DND-41 (cell line): ENCODE measurements around the gene CCBE1.

Experiments used
- ATAC-seq: fragments of 200-7000 bp; cut with Tn5 transposase; 3 replicates; pipeline ENCODE4 v1.9.1; 2021; ENCODE audit warnings: low read depth; ENCODE audit not compliant: insufficient read depth
- DNase-seq: peaks from one replicate; pipeline ENCODE4 v3.0.0-alpha.2; 2020
- H2AFZ ChIP-seq: 2 replicates; pipeline ENCODE4 v1.6.0; 2012; ENCODE audit warnings: low read depth, low read length
- H3K27ac ChIP-seq: 2 replicates; pipeline ENCODE4 v1.5.1; 2012; ENCODE audit warnings: low read length, inconsistent platforms
- H3K27me3 ChIP-seq: fragments of 200-600 bp; sonication (generic); 2 replicates; pipeline ENCODE4 v1.6.0; 2012; ENCODE audit warnings: low read length, mild to moderate bottlenecking, inconsistent platforms; ENCODE audit not compliant: insufficient read depth, poor library complexity
- H3K36me3 ChIP-seq: 2 replicates; pipeline ENCODE4 v1.5.1; 2012; ENCODE audit warnings: low read length, inconsistent platforms; ENCODE audit not compliant: insufficient read depth
- H3K4me1 ChIP-seq: 2 replicates; pipeline ENCODE4 v1.5.1; 2012; ENCODE audit warnings: mild to moderate bottlenecking, low read length; ENCODE audit not compliant: insufficient read depth
- H3K4me2 ChIP-seq: 2 replicates; pipeline ENCODE4 v1.6.0; 2012; ENCODE audit warnings: mild to moderate bottlenecking, moderate library complexity, low read length, inconsistent platforms; ENCODE audit not compliant: insufficient read depth
- H3K4me3 ChIP-seq, 2 experiments: fragments of 200-600 bp in 1 of 2; shearing (Covaris generic) in 1 of 2; 2 replicates each; pipeline ENCODE4 v1.5.1; 2012 to 2016; ENCODE audit warnings: inconsistent platforms in 2 of 2, low read length in 2 of 2, mild to moderate bottlenecking in 2 of 2, low read depth in 1 of 2, moderate library complexity in 1 of 2
- H3K79me2 ChIP-seq: 2 replicates; pipeline ENCODE4 v1.6.0; 2012; ENCODE audit warnings: low read length, inconsistent platforms; ENCODE audit not compliant: insufficient read depth
- H3K9ac ChIP-seq: 2 replicates; pipeline ENCODE4 v1.6.0; 2012; ENCODE audit warnings: low read depth, mild to moderate bottlenecking, inconsistent platforms, low read length, moderate library complexity
- H3K9me3 ChIP-seq: 2 replicates; pipeline ENCODE4 v1.5.1; 2012; ENCODE audit warnings: low read length, moderate library complexity, mild to moderate bottlenecking, inconsistent platforms; ENCODE audit not compliant: insufficient read depth, severe bottlenecking
- H4K20me1 ChIP-seq: 2 replicates; pipeline ENCODE4 v1.6.0; 2012; ENCODE audit warnings: low read length; ENCODE audit not compliant: insufficient read depth
- CTCF ChIP-seq: IDR thresholded peaks from 2 replicates; pipeline ENCODE4 v1.5.1; 2012; ENCODE audit warnings: borderline replicate concordance, low read length, moderate library complexity, mild to moderate bottlenecking; ENCODE audit not compliant: poor library complexity, severe bottlenecking; ENCODE audit errors: extremely low read depth
- EZH2 ChIP-seq: IDR thresholded peaks from 3 replicates; pipeline ENCODE4 v1.6.1; 2012; ENCODE audit warnings: borderline replicate concordance, low read depth, mild to moderate bottlenecking, moderate library complexity, low read length, inconsistent platforms; ENCODE audit not compliant: severe bottlenecking

The CCBE1 gene

GRCh38 chr18:59547581-59548182, 149.5 kb downstream of the CCBE1 start:
- DNase-seq: no peak
- no peak overlapping the region for H3K9ac ChIP-seq
- H3K4me2 ChIP-seq: no peak overlapping the region
- no peak overlapping the region for H3K27ac ChIP-seq
- no peaks in the 10 kb centered on the region for H3K9me3 ChIP-seq
- H3K27me3 ChIP-seq: no peaks in the 10 kb centered on the region
- H3K4me1 ChIP-seq: no peaks in the 10 kb centered on the region
- H3K79me2 ChIP-seq: no peaks in the 10 kb centered on the region
- H2AFZ ChIP-seq: no peak overlapping the region
- no peaks in the 10 kb centered on the region for H4K20me1 ChIP-seq
- H3K4me3 ChIP-seq: no peak overlapping the region
- no peaks in the 10 kb centered on the region for H3K36me3 ChIP-seq
- ATAC-seq: 0 out of 3 replicates have a peak, but pooled peaks have one; percentile 35
- TF ChIP-seq CTCF: no peak

- no peaks in the 10 kb centered on the region for H4K20me1 ChIP-seq
- H3K4me3 ChIP-seq: no peak overlapping the region
- no peaks in the 10 kb centered on the region for H3K27me3 ChIP-seq
- no peaks in the 10 kb centered on the region for H3K9me3 ChIP-seq
- no peaks in the 10 kb centered on the region for H3K79me2 ChIP-seq
- ATAC-seq (no peak), DNase-seq (no peak)
- H3K9ac ChIP-seq: no peak overlapping the region
- TF ChIP-seq EZH2 (no peak), CTCF (no peak)
- no peak overlapping the region for H2AFZ ChIP-seq
- no peak overlapping the region for H3K27ac ChIP-seq
- no peaks in the 10 kb centered on the region for H3K4me1 ChIP-seq
- H3K4me2 ChIP-seq: no peak overlapping the region
- H3K36me3 ChIP-seq: no peaks in the 10 kb centered on the region
These were observed 151.0 kb downstream of the CCBE1 start for GRCh38 chr18:59546188-59546587.

- no peak overlapping the region for H3K4me2 ChIP-seq
- DNase-seq: no peak
- H2AFZ ChIP-seq: no peak overlapping the region
These were observed 156.4 kb downstream of the CCBE1 start for GRCh38 chr18:59540780-59541179.

More at GRCh38 chr18:59540780-59541179, 156.4 kb downstream of the CCBE1 start:
- ATAC-seq: no peak
- no peak overlapping the region for H3K9ac ChIP-seq
- no peaks in the 10 kb centered on the region for H3K79me2 ChIP-seq
- no peaks in the 10 kb centered on the region for H3K27me3 ChIP-seq
- H3K4me1 ChIP-seq: no peaks in the 10 kb centered on the region
- no peak overlapping the region for H3K4me3 ChIP-seq
- H4K20me1 ChIP-seq: no peaks in the 10 kb centered on the region
- no peaks in the 10 kb centered on the region for H3K9me3 ChIP-seq
- no peak overlapping the region for H3K27ac ChIP-seq
- TF ChIP-seq CTCF (no peak), EZH2 (no peak)
- H3K36me3 ChIP-seq: no peaks in the 10 kb centered on the region
